H1 (cell line): ENCODE results near the gene SAG. TPM values are rescaled to one million over a fixed set of nuclear protein-coding genes. Genes with fewer than 3 reads are reported as not detected.

Experiments used
- CTCF ChIA-PET: fragments of 300-600 bp; sonication (Branson Sonifier 250); formaldehyde crosslinking; loops from one replicate; lab custom pipeline; 2021; ENCODE audit not compliant: partially characterized antibody; lab: Charles Lee
- POLR2A ChIA-PET: fragments of 300-600 bp; sonication (Branson Sonifier 250); formaldehyde crosslinking; loops from one replicate; lab custom pipeline; 2021; ENCODE audit warnings: inconsistent platforms; ENCODE audit not compliant: partially characterized antibody; lab: Charles Lee
- DNase-seq, 2 experiments: peaks; one replicate each; pipeline versions ENCODE4 v3.0.0 to v3.0.0-alpha.2; 2010 to 2022; ENCODE audit warnings: low spot score in 2 of 2, low read depth in 1 of 2, mixed read lengths in 1 of 2
- FAIRE-seq: peaks from 2 replicates; lab custom pipeline; 2011; peaks lifted over from hg19 to GRCh38; lab: Jason Lieb, UNC
- H2AFZ ChIP-seq: 2 replicates; pipeline ENCODE4 v1.8.1; 2012; ENCODE audit warnings: low read length, inconsistent platforms
- H2AK5ac ChIP-seq: 2 replicates; pipeline ENCODE4 v1.6.1; 2013; ENCODE audit warnings: low read depth, low read length
- H2BK120ac ChIP-seq: replicated peaks from 2 replicates; pipeline ENCODE3; 2013; ENCODE audit warnings: low read depth, low read length, inconsistent platforms
- H2BK12ac ChIP-seq: 2 replicates; pipeline ENCODE4 v1.6.1; 2013; ENCODE audit warnings: low read depth, low read length
- H2BK15ac ChIP-seq: 2 replicates; pipeline ENCODE4 v1.6.1; 2013; ENCODE audit warnings: low read length
- H2BK20ac ChIP-seq: 2 replicates; pipeline ENCODE4 v1.6.1; 2013; ENCODE audit warnings: low read length
- H2BK5ac ChIP-seq: 2 replicates; pipeline ENCODE4 v1.6.1; 2013; ENCODE audit warnings: low read depth, low read length
- H3K14ac ChIP-seq: 2 replicates; pipeline ENCODE4 v1.6.1; 2013; ENCODE audit warnings: inconsistent platforms; ENCODE audit not compliant: insufficient read length
- H3K18ac ChIP-seq: 2 replicates; pipeline ENCODE4 v1.6.1; 2013; ENCODE audit warnings: low read length; ENCODE audit errors: extremely low read depth
- H3K23ac ChIP-seq: 2 replicates; pipeline ENCODE4 v1.6.1; 2013; ENCODE audit warnings: inconsistent platforms; ENCODE audit not compliant: insufficient read length
- H3K23me2 ChIP-seq: 2 replicates; pipeline ENCODE4 v1.6.1; 2013; ENCODE audit warnings: low read depth, low read length
- H3K27ac ChIP-seq: 2 replicates; pipeline ENCODE4 v1.6.1; 2011; ENCODE audit warnings: low read depth, low read length, inconsistent platforms
- H3K27me3 ChIP-seq, 4 experiments: replicated peaks in 1 of 4; 1 replicate in 1 of 4; 2 replicates in 3 of 4; pipeline versions ENCODE4 v1.6.1 to v1.8.1; 2011 to 2013; ENCODE audit warnings: low read length in 3 of 4, mild to moderate bottlenecking in 3 of 4, inconsistent platforms in 2 of 4, mixed read lengths in 2 of 4, moderate library complexity in 1 of 4; ENCODE audit not compliant: control insufficient read depth in 3 of 4, insufficient read depth in 3 of 4; ENCODE audit errors: extremely low read depth in 1 of 4
- H3K36me3 ChIP-seq, 4 experiments: 2 replicates each; pipeline versions ENCODE4 v1.6.1 to v1.8.1; 2011 to 2013; ENCODE audit warnings: mild to moderate bottlenecking in 4 of 4, low read length in 3 of 4, moderate library complexity in 2 of 4, control low read depth in 1 of 4, inconsistent platforms in 1 of 4; ENCODE audit not compliant: insufficient read depth in 4 of 4, control insufficient read depth in 2 of 4
- H3K4ac ChIP-seq: replicated peaks from 2 replicates; pipeline ENCODE3; 2013; ENCODE audit warnings: low read length, low read depth, mixed read lengths, inconsistent platforms; ENCODE audit not compliant: insufficient read length
- H3K4me1 ChIP-seq, 4 experiments: replicated peaks in 1 of 4; 1 replicate in 1 of 4; 2 replicates in 3 of 4; pipeline versions ENCODE4 v1.6.1 to v1.8.1; 2011 to 2013; ENCODE audit warnings: low read length in 3 of 4, inconsistent platforms in 2 of 4, mixed read lengths in 1 of 4; ENCODE audit not compliant: insufficient read depth in 4 of 4, control insufficient read depth in 3 of 4
- H3K4me2 ChIP-seq, 2 experiments: 2 replicates each; pipeline versions ENCODE4 v1.6.1 to v1.8.1; 2011 to 2013; ENCODE audit warnings: low read depth in 2 of 2, low read length in 2 of 2, control low read depth in 1 of 2, inconsistent platforms in 1 of 2, mild to moderate bottlenecking in 1 of 2; ENCODE audit not compliant: insufficient read depth in 1 of 2
- H3K4me3 ChIP-seq, 4 experiments: fragments of 200-600, 300-600 bp in 1 of 4; sonication (generic), shearing (Covaris generic), sonication (Bioruptor Twin) in 1 of 4; 2 replicates each; pipeline versions ENCODE4 v1.5.1 to v1.8.1; 2011 to 2016; ENCODE audit warnings: low read length in 4 of 4, low read depth in 3 of 4, control low read depth in 2 of 4, inconsistent platforms in 2 of 4, mild to moderate bottlenecking in 2 of 4, mixed read lengths in 1 of 4, moderate library complexity in 1 of 4; ENCODE audit not compliant: insufficient read depth in 2 of 4; ENCODE audit errors: extremely low read depth in 1 of 4
- H3K56ac ChIP-seq: replicated peaks from 2 replicates; pipeline ENCODE3; 2013; ENCODE audit warnings: low read depth, mild to moderate bottlenecking, mixed read lengths, low read length, inconsistent platforms; ENCODE audit not compliant: insufficient read length
- H3K79me1 ChIP-seq: 2 replicates; pipeline ENCODE4 v1.6.1; 2013; ENCODE audit warnings: low read depth, low read length, control low read depth
- H3K79me2 ChIP-seq, 2 experiments: 2 replicates each; pipeline versions ENCODE4 v1.6.1 to v1.8.1; 2012 to 2013; ENCODE audit warnings: low read length in 2 of 2, mild to moderate bottlenecking in 2 of 2, inconsistent platforms in 1 of 2; ENCODE audit not compliant: insufficient read depth in 2 of 2, control insufficient read depth in 1 of 2
- H3K9ac ChIP-seq, 4 experiments: replicated peaks in 1 of 4; 1 replicate in 1 of 4; 2 replicates in 3 of 4; pipeline versions ENCODE4 v1.6.1 to v1.8.1; 2011 to 2013; ENCODE audit warnings: low read depth in 3 of 4, low read length in 3 of 4, control low read depth in 2 of 4, mild to moderate bottlenecking in 2 of 4, moderate library complexity in 2 of 4, inconsistent platforms in 1 of 4; ENCODE audit errors: extremely low read depth in 1 of 4
- H3K9me3 ChIP-seq, 2 experiments: 2 replicates each; pipeline versions ENCODE4 v1.6.1 to v1.8.1; 2012 to 2013; ENCODE audit warnings: mild to moderate bottlenecking in 2 of 2, moderate library complexity in 2 of 2, control low read depth in 1 of 2, inconsistent platforms in 1 of 2, low read depth in 1 of 2, low read length in 1 of 2, mixed read lengths in 1 of 2; ENCODE audit not compliant: insufficient read depth in 2 of 2
- H4K20me1 ChIP-seq, 2 experiments: replicated peaks in 1 of 2; 2 replicates each; pipeline versions ENCODE3 to v1.8.1; 2011 to 2013; ENCODE audit warnings: inconsistent platforms in 2 of 2, low read length in 2 of 2, mild to moderate bottlenecking in 1 of 2; ENCODE audit not compliant: insufficient read depth in 2 of 2, control insufficient read depth in 1 of 2
- H4K5ac ChIP-seq: 2 replicates; pipeline ENCODE4 v1.6.1; 2013; ENCODE audit warnings: low read length, low read depth, mixed read lengths, inconsistent platforms; ENCODE audit not compliant: insufficient read length
- H4K8ac ChIP-seq: 2 replicates; pipeline ENCODE4 v1.8.0; 2013; ENCODE audit warnings: mild to moderate bottlenecking, moderate library complexity, low read length, inconsistent platforms; ENCODE audit not compliant: insufficient read depth; ENCODE audit errors: extremely low read depth
- H4K91ac ChIP-seq: replicated peaks from 2 replicates; pipeline ENCODE3; 2013; ENCODE audit warnings: low read length, mixed read lengths, inconsistent platforms; ENCODE audit not compliant: insufficient read length
- BACH1 ChIP-seq: IDR thresholded peaks from 2 replicates; pipeline ENCODE4 v1.6.1; 2012; ENCODE audit warnings: low read length, improper control_type of control experiment
- BCL11A ChIP-seq, 2 experiments: IDR thresholded peaks; one replicate each; pipeline ENCODE4 v1.6.1; 2011; ENCODE audit warnings: low read depth in 2 of 2, low read length in 2 of 2, mild to moderate bottlenecking in 2 of 2
- GABPA ChIP-seq: IDR thresholded peaks from 2 replicates; pipeline ENCODE4 v1.6.1; 2011; ENCODE audit warnings: mild to moderate bottlenecking, low read length, moderate library complexity, borderline replicate concordance; ENCODE audit not compliant: insufficient read depth
- SAP30 ChIP-seq: fragments of 300-600 bp; sonication (generic); IDR thresholded peaks from 2 replicates; pipeline ENCODE4 v1.7.1; 2012; ENCODE audit warnings: low read length, moderate library complexity, mild to moderate bottlenecking, inconsistent platforms; ENCODE audit not compliant: insufficient read depth, insufficient replicate concordance
- TAF1 ChIP-seq: IDR thresholded peaks from 2 replicates; pipeline ENCODE4 v1.6.1; 2011; ENCODE audit warnings: mild to moderate bottlenecking, low read depth, low read length
- WGBS, 2 experiments: shearing (Covaris generic) in 1 of 2; methylation state at CpG; one replicate each; pipeline versions ENCODE4 v1.1.6 to v1.1.7; 2013 to 2015; ENCODE audit warnings: low lambda C conversion rate in 2 of 2, mixed read lengths in 2 of 2, inconsistent platforms in 1 of 2, low coverage in 1 of 2, missing lambda C conversion rate in 1 of 2; ENCODE audit not compliant: insufficient replicate concordance in 2 of 2, insufficient coverage in 1 of 2, insufficient read length in 1 of 2; ENCODE audit errors: extremely low coverage in 1 of 2, missing lambda C conversion rate in 1 of 2; 5-methylcytosine and 5-hydroxymethylcytosine counted together
- polyA plus RNA-seq, 7 experiments: library from polyadenylated mRNA; depleted of rRNA in 3 of 7; stranded (reverse) in 5 of 7; unstranded in 2 of 7; fragments of >200 nt in 5 of 7; fragments of 200-250 nt in 2 of 7; gene quantifications; 1 replicate in 5 of 7; 2 replicates in 1 of 7; 4 replicates in 1 of 7; pipeline versions ENCODE4 v1.2.1 to v1.2.3, GENCODE V29; 2011 to 2013; ENCODE audit warnings: missing spikeins in 2 of 7, mixed read lengths in 2 of 7
- total RNA-seq: library from RNA; stranded (reverse); fragmentation: NEBNext Ultra II Directional; extraction: Animal tissue kit (Norgen Biotek cat#: 25700); gene quantifications from 2 replicates; pipeline ENCODE4 v1.2.1, GENCODE V29; 2021

Gene SAG
- total and polyA plus RNA-seq, 2 of the 8 experiments (the other 6 are each of a cell fraction or from before 2014, with no cell fraction given), result not detected

- POLR2A ChIA-PET, result interaction anchor here (1.3 kb wide), 1 partner anchor 10 kb away, joined by 3 read pairs; no protein-coding TSS in a partner anchor
- H2BK120ac ChIP-seq, result no peak overlapping the region
- TF ChIP-seq SAP30, result no peak
- TF ChIP-seq TAF1, result no peak
- no peak for TF ChIP-seq BACH1
- TF ChIP-seq BCL11A (IDR thresholded peaks at IDR 0.05; ENCODE audit: low read depth in 2 of 2, low read length in 2 of 2), result no peak
- no peak for TF ChIP-seq GABPA
Measured at GRCh38 chr2:233266481-233266880, 41.1 kb upstream of the SAG start.

More at GRCh38 chr2:233266481-233266880, 41.1 kb upstream of the SAG start:
- Histone ChIP-seq H3K79me2 (no peaks in the 10 kb centered on the region; a peak in 2 of 4 replicates), H2AK5ac (no peak overlapping the region), H4K8ac (no peak overlapping the region), H4K5ac (no peak overlapping the region), H2BK12ac (no peak overlapping the region), H3K9ac (no peak overlapping the region), H4K91ac (no peak overlapping the region), H2BK20ac (no peak overlapping the region), H2BK15ac (no peak overlapping the region), H3K4me3 (no peak overlapping the region), H3K56ac (no peak overlapping the region), H3K9me3 (no peaks in the 10 kb centered on the region), H3K4me1 (no peaks in the 10 kb centered on the region), H4K20me1 (peaks cover 5 to 10% of the 10 kb centered on the region in 2 experiments), H3K18ac (no peak overlapping the region), H3K14ac (no peak overlapping the region), H3K27ac (no peak overlapping the region), H2BK5ac (no peak overlapping the region), H3K23me2 (no peaks in the 10 kb centered on the region), H3K4me2 (no peak overlapping the region), H3K79me1 (no peaks in the 10 kb centered on the region; the same call in 1 of the 2 replicates), H3K36me3 (peaks cover 22 to 83% (median 73%) of the 10 kb centered on the region in 4 experiments), H3K27me3 (no peaks in the 10 kb centered on the region), H3K23ac (no peak overlapping the region), H2AFZ (no peak overlapping the region), H3K4ac (no peak overlapping the region)
- WGBS, 2 experiments, result 91% methylated on average over 4 of the region's 4 CpGs; no CpG with 5 or more reads in 1 of the 2 experiments
- FAIRE-seq (no peak), DNase-seq (no peak)
- CTCF ChIA-PET, result interaction anchor here (1.1 kb wide), 1 partner anchor 13 kb away, joined by 3 read pairs; no protein-coding TSS in a partner anchor
